Measurements from ENCODE around the gene PLAAT4.

The PLAAT4 gene

GRCh38 chr11:63536669-63537292, at the start of gene PLAAT4:
Gene PLAAT4 (plus strand): TSS chr11:63536808. CDS start chr11:63536869, 61 bp downstream.
- no peak for DNase-seq

GRCh38 chr11:63488789-63489188, 47.8 kb upstream of the PLAAT4 start:
- no peak for DNase-seq

GRCh38 chr11:63489879-63490278, 46.7 kb upstream of the PLAAT4 start:
- no peak for DNase-seq

- DNase-seq: no peak
Measured at GRCh38 chr11:63490551-63491239, 45.9 kb upstream of the PLAAT4 start, which contains the start of gene PLAAT5. Gene PLAAT5 (minus strand): TSS chr11:63491167. CDS start chr11:63491034, 133 bp downstream.

GRCh38 chr11:63491240-63491587, 45.4 kb upstream of the PLAAT4 start:
- DNase-seq: no peak

GRCh38 chr11:63491636-63492372, 44.8 kb upstream of the PLAAT4 start:
- DNase-seq: no peak

GRCh38 chr11:63492441-63492840, 44.2 kb upstream of the PLAAT4 start:
- no peak for DNase-seq

GRCh38 chr11:63493127-63493526, 43.5 kb upstream of the PLAAT4 start:
- no peak for DNase-seq

GRCh38 chr11:63494975-63495374, 41.6 kb upstream of the PLAAT4 start:
- no peak for DNase-seq

- no peak for DNase-seq
Measured at GRCh38 chr11:63499874-63500273, 36.7 kb upstream of the PLAAT4 start.

GRCh38 chr11:63501236-63501635, 35.4 kb upstream of the PLAAT4 start:
- no peak for DNase-seq

GRCh38 chr11:63502252-63502820, 34.3 kb upstream of the PLAAT4 start:
- DNase-seq: no peak

GRCh38 chr11:63503492-63503891, 33.1 kb upstream of the PLAAT4 start:
- no peak for DNase-seq

GRCh38 chr11:63504054-63504453, 32.6 kb upstream of the PLAAT4 start:
- DNase-seq: no peak

- DNase-seq: no peak
Measured at GRCh38 chr11:63504933-63505586, 31.5 kb upstream of the PLAAT4 start.

- DNase-seq: no peak
Measured at GRCh38 chr11:63505857-63506528, 30.6 kb upstream of the PLAAT4 start, which contains the start of gene LGALS12. Gene LGALS12 (plus strand): TSS chr11:63506084. CDS start chr11:63506459, 375 bp downstream.

GRCh38 chr11:63506876-63507275, 29.7 kb upstream of the PLAAT4 start:
- DNase-seq: no peak

GRCh38 chr11:63507511-63507910, 29.1 kb upstream of the PLAAT4 start:
- no peak for DNase-seq

- no peak for DNase-seq
Measured at GRCh38 chr11:63508009-63508408, 28.6 kb upstream of the PLAAT4 start.

GRCh38 chr11:63508745-63509144, 27.9 kb upstream of the PLAAT4 start:
- DNase-seq: no peak

GRCh38 chr11:63510360-63511047, 26.1 kb upstream of the PLAAT4 start:
- DNase-seq: no peak

Measured in activated CD8-positive, alpha-beta memory T cell treated with anti-CD3 and anti-CD28 coated beads, Interleukin-2, amount 50 U/mL, for 48 hours (primary cell).